Measurements from ENCODE around the gene TMCO4.
"Not testable (repeated sequence)": the region's sequence is repeated elsewhere in the genome, so short reads cannot be mapped to it uniquely, and the experiment has no call there.

The TMCO4 gene

GRCh38 chr1:19792237-19793002 lies 7.3 kb downstream of the TMCO4 start:
- in situ Hi-C loops (cut with HindIII; ENCODE audit: low sequenced_read_pairs), result no loop called here
- no peak for DNase-seq (ENCODE audit: low read depth, low spot score)
- TF ChIP-seq, protein P1, sequence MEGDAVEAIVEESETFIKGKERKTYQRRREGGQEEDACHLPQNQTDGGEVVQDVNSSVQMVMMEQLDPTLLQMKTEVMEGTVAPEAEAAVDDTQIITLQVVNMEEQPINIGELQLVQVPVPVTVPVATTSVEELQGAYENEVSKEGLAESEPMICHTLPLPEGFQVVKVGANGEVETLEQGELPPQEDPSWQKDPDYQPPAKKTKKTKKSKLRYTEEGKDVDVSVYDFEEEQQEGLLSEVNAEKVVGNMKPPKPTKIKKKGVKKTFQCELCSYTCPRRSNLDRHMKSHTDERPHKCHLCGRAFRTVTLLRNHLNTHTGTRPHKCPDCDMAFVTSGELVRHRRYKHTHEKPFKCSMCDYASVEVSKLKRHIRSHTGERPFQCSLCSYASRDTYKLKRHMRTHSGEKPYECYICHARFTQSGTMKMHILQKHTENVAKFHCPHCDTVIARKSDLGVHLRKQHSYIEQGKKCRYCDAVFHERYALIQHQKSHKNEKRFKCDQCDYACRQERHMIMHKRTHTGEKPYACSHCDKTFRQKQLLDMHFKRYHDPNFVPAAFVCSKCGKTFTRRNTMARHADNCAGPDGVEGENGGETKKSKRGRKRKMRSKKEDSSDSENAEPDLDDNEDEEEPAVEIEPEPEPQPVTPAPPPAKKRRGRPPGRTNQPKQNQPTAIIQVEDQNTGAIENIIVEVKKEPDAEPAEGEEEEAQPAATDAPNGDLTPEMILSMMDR (IDR thresholded peaks at IDR 0.05; ENCODE audit: low read depth, low read length), result no peak
- H3K4me3 ChIP-seq (ENCODE audit: low read depth, low read length), result no peak overlapping the region

GRCh38 chr1:19790061-19790975 lies 9.4 kb downstream of the TMCO4 start:
- in situ Hi-C loops (cut with HindIII; ENCODE audit: low sequenced_read_pairs); H3K4me3 ChIP-seq (ENCODE audit: low read depth, low read length); DNase-seq (ENCODE audit: low read depth, low spot score): not testable (repeated sequence)

GRCh38 chr1:19786988-19787423 lies 12.7 kb downstream of the TMCO4 start:
- TF ChIP-seq, protein P1 (IDR thresholded peaks at IDR 0.05; ENCODE audit: low read depth, low read length), result no peak
- in situ Hi-C loops (cut with HindIII; ENCODE audit: low sequenced_read_pairs), result no loop called here
- no peak overlapping the region for H3K4me3 ChIP-seq (ENCODE audit: low read depth, low read length)
- no peak for DNase-seq (ENCODE audit: low read depth, low spot score)

GRCh38 chr1:19785660-19786059 lies 14.1 kb downstream of the TMCO4 start:
- no peak for DNase-seq (ENCODE audit: low read depth, low spot score)
- TF ChIP-seq, protein P1 (IDR thresholded peaks at IDR 0.05; ENCODE audit: low read depth, low read length), result no peak
- H3K4me3 ChIP-seq (ENCODE audit: low read depth, low read length), result no peak overlapping the region
- in situ Hi-C loops (cut with HindIII; ENCODE audit: low sequenced_read_pairs), result no loop called here

DNA sequence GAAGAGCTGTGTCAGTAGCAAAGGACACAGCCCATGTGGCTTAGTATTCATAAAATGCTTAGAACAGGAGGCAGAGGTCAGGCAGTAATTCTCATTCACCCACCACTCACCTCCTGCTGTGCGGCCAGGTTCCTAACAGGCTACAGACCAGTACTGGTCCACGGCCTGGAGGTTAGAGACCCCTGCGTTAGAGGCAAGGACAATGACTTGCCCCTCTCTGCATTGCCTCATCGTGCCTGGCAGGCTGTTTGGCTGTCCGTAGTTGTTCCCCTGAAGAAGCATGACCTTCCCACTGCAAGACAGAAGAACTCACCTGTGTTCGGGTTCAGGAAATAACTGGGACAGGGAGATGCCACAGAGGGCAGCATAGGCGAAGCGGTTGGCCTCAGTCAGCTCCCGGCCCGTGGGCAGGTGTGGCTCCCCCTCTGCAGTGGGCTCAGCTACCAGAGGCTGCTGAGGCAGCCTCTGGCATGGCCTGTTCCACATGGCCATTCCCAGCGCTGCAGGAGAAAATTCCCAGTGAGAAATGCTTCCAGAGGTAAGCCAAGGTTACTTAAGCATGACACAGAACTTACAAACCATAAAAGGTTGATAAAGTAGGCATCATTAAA lies 19.3 kb downstream of the TMCO4 start:
- DNase-seq (ENCODE audit: low read depth, low spot score), result no peak
- H3K4me3 ChIP-seq (ENCODE audit: low read depth, low read length), result no peak overlapping the region
- in situ Hi-C loops (cut with HindIII; ENCODE audit: low sequenced_read_pairs), result no loop called here
- TF ChIP-seq, protein P1 (IDR thresholded peaks at IDR 0.05; ENCODE audit: low read depth, low read length), result no peak

GRCh38 chr1:19776933-19777332 lies 22.8 kb downstream of the TMCO4 start:
- no peak overlapping the region for H3K4me3 ChIP-seq (ENCODE audit: low read depth, low read length)
- TF ChIP-seq, protein P1 (IDR thresholded peaks at IDR 0.05; ENCODE audit: low read depth, low read length), result no peak
- in situ Hi-C loops (cut with HindIII; ENCODE audit: low sequenced_read_pairs), result no loop called here
- DNase-seq (ENCODE audit: low read depth, low spot score), result no peak

Data from astrocyte of the spinal cord (primary cell).